ENCODE results near the gene PHLDA2.
A peak's percentile ranks its signal among the peaks of the same experiment; 100 is the strongest.

Gene PHLDA2

GRCh38 chr11:2897048-2897447 is 32.2 kb downstream of the PHLDA2 start:
- no peak for DNase-seq (ENCODE audit: low spot score)

- no peak for DNase-seq (ENCODE audit: low spot score)
These were observed 33.2 kb downstream of the PHLDA2 start for GRCh38 chr11:2896047-2896446.

DNA sequence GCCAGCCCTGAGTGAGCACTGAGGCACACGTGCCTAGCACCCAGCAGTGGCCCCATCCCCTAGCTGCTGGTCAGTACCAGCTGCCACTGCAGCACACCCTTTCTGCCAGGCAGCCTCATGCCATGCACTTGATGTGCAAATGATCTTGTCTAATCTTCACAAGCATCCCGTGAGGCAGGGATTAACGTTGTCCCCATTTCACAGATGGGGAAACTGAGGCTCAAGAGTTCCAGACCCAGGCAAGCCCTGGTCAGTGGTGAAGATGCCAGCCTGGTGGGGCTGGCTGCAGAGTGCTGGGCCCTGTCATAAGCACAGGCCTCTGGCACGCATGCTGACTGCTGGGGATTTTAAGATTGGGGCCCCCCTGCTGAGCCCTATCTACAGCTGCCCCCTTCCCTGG is 35.3 kb downstream of the PHLDA2 start:
- no peak for DNase-seq (ENCODE audit: low spot score)

GRCh38 chr11:2892967-2893528 is 36.2 kb downstream of the PHLDA2 start:
- DNase-seq (ENCODE audit: low spot score) = no peak

- DNase-seq (ENCODE audit: low spot score) = peak; percentile 81
These were observed 36.8 kb downstream of the PHLDA2 start for GRCh38 chr11:2892215-2892966.

GRCh38 chr11:2891326-2892214 is 37.6 kb downstream of the PHLDA2 start:
- DNase-seq (ENCODE audit: low spot score) = no peak

DNA sequence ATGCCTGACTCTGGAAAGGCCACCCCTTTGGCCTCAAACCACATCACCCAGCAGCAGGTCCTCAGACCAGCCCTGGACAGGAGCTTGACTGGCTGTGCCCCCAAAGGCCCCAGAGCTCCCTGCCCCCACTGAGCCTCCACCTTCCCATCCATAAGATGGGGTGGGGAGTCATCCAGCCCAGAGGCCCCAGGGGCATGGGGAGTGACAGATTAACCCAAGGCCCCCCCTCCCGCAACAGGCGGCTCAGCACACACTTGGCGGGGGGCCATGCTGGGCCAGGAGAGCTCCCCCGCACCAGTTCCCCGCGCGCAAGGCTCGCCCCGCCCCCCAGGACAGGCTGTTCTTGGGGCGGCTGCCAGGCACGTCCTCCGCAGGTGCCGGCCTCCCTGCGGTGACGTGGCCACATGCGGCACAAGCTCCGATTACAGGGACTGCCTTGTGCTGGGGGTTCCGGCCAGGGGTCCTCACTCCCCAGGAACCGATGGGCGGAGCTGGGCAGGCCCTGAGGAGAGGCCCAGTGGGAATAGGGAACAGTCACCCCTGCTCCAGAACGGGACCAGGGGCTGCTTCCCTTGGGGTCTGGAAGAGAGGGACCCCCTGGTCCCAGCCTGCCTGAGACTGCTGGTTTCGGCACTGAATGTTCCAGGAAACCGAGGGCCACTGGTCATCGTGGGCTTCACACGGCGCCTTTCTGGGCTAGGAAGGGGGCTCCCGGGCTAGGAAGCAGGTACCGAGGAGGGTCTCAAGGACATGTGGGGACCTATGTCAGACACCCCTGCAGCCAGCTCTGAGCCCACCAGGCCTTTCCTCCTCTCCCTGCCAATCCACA is 38.5 kb downstream of the PHLDA2 start:
- no peak for DNase-seq (ENCODE audit: low spot score)

- no peak for DNase-seq (ENCODE audit: low spot score)
These were observed 39.6 kb downstream of the PHLDA2 start for GRCh38 chr11:2889362-2890273.

DNA sequence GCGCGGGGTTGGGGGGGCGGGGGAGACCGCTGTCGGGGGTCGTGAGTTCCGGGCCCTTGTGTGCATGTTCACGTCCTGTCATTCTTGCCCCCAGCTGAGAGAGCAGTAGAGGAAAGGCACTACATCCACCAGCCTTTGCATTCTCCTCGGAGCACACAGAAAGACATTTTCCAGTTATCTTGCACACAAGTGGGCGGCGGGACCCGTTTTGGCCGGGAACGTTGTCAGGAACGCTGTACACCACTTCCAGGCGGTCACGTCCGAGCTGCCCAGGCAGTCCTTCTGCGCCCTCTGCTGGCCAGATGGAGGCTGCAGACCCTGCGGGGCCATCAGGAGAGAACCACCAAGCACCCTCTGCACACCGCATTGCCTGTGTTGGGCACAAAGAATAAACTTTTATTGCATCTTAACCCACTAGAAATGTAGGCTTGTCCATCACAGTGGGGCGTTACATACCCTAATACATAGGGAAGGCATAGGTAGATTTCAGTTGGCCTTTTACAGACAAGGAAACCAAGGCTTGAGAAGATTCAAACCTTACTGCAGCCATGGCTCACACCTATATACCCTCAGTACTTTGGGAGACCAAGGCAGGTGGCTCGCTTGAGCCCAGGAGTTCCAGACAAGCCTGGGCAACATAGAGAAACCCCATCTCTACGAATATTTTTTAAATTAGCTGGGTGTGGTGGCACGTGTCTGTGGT is 40.8 kb downstream of the PHLDA2 start:
- DNase-seq (ENCODE audit: low spot score) = peak; percentile 78

DNA sequence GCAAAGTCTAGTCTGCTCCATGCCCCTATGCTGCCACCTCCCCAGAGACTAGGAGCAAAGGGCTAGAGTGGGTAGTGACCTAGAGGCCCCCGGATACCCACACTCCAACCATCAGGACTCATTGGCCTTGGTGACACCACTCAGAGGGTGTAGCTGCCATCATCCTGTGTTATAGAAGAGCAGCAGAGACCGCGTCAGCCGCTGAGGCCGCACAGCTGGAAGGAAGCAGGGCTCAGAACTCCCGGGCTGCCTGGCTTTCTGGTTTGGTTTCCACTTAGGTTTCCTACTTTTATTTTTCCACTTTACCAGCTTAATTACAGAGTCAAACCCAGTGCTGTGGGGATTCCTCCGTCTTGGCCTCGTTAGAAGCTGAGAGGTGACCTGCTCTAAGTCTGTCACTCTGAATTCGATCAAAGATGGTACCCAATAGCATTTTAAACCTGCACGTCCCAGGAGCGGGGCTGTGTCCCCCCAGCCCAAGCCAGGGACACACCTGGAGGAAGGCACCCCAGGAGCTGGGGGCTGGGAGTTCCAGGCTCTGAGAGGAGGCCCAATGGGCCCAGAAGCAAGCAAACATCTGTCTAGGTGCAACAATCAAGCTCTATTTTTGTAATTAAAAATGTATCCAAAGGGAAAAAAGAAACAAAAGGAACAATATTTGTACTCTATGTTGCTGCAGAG is 41.6 kb downstream of the PHLDA2 start:
- no peak for DNase-seq (ENCODE audit: low spot score)

- DNase-seq (ENCODE audit: low spot score) = no peak
These were observed 42.3 kb downstream of the PHLDA2 start for GRCh38 chr11:2886936-2887335.

- DNase-seq (ENCODE audit: low spot score) = no peak
These were observed 42.9 kb downstream of the PHLDA2 start for GRCh38 chr11:2886191-2886894.

- peak; percentile 96 for DNase-seq (ENCODE audit: low spot score)
These were observed 43.5 kb downstream of the PHLDA2 start, which contains the start of gene CDKN1C for GRCh38 chr11:2885678-2886081. Gene CDKN1C, minus strand, starts transcription at chr11:2885775. Its CDS starts 319 bp downstream, at chr11:2885456.

DNA sequence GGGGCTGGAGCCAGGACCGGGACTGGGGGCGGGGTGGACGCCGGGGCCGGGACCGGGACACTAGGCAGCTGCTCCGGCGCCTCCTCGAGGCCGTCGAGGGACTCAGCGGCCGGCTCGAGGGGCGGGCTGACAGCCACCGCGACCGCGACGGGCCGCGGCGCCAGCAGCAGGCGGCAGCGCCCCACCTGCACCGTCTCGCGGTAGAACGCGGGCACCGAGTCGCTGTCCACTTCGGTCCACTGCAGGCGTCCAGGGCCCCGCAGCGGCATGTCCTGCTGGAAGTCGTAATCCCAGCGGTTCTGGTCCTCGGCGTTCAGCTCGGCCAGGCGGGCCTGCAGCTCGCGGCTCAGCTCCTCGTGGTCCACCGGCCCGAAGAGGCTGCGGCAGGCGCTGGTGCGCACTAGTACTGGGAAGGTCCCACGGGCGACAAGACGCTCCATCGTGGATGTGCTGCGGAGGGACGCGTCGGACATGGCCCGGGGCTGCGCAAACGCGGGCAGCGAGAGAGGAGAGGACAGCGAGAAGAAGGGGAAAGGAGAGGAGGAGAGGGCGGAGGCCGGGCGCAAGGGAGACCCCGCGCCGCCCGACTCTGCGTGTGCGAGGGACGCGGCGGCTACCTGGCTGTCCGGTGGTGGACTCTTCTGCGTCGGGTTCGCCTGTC is 44.1 kb downstream of the PHLDA2 start:
- DNase-seq (ENCODE audit: low spot score) = peak; percentile 68

DNA sequence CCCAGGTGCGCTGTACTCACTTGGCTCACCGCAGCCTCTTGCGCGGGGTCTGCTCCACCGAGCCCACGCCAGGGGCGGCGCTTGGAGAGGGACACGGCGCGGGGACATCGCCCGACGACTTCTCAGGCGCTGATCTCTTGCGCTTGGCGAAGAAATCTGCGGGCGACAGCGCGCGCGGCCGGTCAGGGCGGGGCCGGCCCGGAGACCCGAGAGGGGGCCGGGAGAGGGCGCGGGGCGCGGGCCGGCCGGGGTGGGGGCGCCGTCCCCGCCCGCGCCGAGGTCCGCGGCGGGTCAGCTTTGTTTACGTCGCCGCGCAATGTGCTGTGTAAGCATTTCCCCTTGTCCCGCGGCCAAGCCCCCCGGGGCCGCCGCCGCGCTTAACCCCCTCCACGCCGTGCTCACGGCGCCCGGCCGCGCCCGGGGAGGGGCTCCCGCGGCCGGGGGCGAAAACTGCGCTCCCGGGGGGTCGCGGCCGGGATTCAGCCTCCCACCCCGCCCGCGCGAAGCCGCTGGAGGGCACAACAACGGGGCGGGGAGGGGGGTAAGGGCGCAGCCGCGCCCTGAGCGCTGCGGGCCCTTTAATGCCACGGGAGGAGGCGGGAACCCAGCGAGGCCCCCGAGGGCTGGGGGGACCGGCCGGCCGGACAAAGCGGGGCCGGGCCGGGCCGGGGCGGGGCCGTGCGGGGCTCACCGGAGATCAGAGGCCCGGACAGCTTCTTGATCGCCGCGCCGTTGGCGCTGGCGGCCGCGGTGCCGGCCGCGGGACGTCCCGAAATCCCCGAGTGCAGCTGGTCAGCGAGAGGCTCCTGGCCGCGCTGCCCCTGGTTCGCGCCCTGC is 45.0 kb downstream of the PHLDA2 start:
- no peak for DNase-seq (ENCODE audit: low spot score)

DNA sequence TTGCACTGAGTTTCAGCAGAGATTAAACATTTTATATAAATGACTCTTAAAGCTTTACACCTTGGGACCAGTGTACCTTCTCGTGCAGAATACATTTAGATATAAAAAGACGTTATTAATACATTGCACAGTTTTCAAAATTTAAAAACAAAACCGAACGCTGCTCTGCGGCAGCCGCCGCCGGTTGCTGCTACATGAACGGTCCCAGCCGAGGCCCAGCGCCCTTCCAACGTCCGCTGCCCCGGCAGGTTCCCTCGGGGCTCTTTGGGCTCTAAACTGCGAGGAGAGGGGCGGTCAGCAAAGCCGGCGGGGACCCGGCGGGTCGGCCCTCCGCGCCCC is 45.6 kb downstream of the PHLDA2 start:
- DNase-seq (ENCODE audit: low spot score) = no peak

GRCh38 chr11:2882396-2883110 is 46.7 kb downstream of the PHLDA2 start:
- DNase-seq (ENCODE audit: low spot score) = no peak
